HG03469 (cell line): ENCODE data around the gene UTS2R.

ENCODE experiments used
- ATAC-seq: cut with Tn5 transposase; IDR thresholded peaks from one replicate; pipeline ENCODE4 v1.9.1; 2021; ENCODE audit warnings: mild to moderate bottlenecking, moderate library complexity, moderate number of reproducible peaks; ENCODE audit not compliant: unreplicated experiment

The UTS2R gene

DNA sequence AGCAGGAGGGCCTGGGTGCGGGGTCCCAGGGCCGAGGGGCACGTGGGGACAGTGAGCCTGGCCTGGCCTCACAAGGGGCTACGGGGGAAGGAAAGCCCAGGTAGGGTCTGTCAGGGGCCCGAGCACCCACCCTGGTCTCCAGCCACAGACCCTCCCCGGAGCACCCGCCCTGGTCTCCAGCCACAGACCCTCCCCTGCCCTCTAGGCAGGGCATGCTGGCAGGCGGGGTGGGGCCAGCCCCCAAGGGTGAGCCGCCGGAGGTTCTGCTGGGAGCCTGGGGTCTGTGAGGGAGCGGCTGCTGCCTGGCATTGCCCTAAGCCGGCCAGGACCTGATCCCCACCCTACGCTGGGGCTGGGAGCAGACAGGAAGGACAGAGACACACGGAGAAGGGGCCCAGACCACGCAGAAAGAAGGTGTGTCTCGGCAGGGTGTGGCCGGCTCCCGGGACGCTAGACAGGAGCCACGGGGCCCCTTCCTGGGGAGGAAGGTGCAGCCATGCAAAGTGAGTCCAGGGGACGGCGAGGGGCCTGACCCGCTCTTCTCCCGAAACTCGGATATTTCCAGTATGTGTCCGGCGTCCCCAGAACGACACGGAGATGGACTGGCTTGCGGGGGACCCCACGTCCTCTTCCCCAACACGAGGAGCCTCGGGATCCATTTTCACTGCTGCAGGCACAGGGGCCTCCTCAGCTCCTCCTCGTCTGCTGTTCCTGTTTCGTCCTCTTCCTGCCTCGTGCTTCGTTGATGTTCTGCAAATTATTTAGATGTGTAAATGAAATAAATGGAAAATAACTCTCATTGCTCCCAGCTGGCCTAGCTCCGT lies 15.5 kb downstream of the UTS2R start:
- ATAC-seq, result no peak

DNA sequence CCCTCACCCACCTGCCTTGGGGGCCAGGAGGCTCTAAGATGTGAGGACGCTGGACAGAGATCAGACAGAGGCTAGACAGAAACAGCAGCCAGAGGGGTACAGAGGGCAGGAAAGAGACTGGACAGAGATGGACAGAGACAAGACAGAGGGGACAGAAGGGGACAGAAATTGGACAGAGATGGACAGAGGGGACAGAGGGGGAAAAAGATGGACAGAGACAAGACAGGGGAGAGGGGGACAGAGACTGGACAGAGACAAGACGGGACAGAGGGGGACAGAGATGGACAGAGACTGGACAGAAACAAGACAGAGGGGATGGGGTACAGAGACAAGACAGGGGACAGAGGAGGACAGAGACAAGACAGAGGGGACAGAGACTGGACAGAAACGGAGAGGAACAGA lies 16.1 kb downstream of the UTS2R start:
- ATAC-seq, result no peak

DNA sequence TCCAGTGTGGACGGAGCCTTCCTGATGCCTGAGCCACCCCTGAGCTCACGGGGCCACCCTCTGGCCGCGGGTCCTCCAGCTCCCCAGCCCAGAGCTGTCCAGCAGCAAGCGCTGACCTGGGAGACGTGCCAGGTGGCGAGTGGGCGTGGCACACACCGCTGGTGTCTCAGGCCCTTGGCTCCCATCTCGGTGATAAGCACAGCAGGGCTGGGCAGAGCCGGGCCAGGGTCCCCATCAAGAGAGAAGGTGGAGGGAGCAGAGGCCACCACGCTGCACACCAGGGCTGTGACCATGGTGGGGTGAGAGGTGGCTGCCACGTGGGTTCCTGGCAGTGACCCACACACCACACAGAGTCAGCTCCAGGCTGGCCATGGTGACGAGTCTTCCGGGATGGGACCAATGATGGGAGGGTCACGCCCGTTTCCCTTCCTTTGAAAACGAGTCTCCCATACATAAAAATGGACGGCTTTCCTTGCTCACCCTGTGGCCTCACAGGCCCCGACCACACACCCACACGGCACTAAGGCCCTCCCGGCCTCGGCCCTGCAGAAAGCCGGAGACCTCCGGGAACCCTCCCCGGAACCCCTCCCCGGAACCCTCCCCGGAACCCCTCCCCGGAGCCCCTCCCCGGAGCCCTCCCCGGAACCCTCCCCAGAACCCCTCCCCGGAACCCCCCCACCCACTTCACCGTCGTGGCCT lies 16.8 kb downstream of the UTS2R start:
- ATAC-seq, result no peak

DNA sequence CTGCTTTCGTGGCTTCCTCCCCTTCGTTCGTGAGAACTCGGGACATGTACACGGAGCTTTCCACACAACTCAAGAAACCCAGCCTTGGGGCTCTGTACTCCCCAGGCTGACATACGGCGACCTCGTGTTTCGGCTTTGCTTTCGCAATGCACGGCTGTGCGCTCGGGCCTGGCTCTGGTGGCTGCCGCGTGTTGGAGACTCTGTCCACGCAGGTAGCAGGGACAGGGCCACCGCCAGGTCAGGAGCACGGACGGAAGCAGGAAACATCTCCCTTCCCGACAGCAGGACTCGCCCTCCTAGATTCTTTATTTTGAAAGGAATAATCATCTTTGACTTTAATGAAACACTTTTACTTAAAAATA lies 17.3 kb downstream of the UTS2R start:
- no peak for ATAC-seq

DNA sequence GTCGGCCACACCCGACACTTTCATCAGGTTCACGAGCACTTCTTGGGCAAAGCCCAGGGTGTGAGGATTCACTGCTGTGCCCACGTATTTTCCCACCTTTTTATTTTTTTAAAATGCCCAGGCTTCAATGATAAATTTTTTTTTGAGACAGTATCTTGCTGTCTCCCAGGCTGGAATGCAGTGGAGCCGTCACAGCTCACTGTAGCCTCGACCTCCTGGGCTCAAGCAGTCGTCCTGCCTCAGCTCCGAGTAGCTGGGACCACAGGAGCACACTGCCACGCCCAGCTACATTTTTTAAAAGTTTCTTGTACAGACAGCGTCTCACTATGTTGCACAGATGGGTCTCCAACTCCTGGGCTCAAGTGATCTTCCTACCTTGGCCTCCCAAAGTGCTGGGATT lies 17.8 kb downstream of the UTS2R start:
- no peak for ATAC-seq

DNA sequence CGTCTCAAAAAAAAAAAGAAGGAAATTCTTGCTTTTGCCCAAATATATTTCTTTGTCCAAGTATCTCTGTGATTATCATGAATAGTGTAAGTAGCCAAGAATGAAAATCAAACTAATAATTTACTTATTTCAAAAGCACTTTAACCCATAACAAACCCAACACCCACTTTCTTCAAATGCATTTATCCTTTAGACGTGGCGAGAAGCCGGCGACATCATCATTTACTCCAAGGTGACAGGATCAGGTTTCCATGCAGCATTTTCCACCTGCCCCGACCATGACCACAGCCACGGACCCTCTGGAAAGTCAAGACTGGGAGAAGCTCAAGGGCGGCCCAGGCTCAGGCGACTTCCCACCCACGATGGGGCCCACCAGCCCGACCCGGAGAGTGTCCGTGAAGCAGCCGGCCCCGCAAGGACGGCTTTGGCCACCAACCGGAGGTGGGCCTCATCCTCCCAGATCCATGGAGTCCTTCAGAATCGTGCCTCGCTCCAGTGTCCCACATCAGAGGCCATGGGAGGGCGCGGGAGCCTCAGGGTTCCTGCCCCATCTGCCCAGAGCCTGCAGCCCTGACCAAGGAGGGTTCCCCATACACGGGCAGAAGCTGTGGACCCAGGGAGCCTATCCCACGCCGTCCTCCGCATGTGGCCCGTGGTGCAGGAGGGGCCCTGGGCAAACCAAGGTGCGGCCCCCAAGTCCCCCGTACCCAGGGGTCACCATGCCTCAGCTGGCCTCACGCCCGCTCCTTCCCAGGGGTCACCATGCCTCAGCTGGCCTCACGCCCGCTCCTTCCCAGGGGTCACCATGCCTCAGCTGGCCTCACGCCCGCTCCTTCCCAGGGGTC lies 18.7 kb downstream of the UTS2R start:
- no peak for ATAC-seq

DNA sequence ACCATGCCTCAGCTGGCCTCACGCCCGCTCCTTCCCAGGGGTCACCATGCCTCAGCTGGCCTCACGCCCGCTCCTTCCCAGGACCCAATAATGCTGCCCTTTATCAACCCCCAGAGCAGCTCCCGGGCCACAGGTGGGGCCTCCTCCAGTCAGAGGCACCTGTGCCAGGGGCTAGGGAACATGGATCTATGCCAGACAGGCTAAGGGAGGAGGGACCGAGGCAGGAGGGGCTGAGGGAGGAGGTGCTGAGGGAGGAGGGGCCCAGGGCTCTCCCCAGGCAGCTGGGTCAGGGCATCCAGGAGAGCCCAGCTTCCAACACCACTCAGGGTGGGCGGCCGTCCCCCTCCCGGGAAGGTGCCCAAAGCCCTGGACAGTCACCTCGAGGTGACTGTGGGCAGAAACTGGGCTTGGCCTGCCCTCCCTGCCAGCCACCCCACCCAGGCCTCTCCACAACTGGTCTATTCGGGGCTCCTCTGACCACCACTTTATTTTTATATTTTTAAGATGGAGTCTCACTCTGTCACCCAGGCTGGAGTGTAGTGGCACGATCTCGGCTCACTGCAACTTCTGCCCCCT lies 19.4 kb downstream of the UTS2R start:
- ATAC-seq, result no peak

DNA sequence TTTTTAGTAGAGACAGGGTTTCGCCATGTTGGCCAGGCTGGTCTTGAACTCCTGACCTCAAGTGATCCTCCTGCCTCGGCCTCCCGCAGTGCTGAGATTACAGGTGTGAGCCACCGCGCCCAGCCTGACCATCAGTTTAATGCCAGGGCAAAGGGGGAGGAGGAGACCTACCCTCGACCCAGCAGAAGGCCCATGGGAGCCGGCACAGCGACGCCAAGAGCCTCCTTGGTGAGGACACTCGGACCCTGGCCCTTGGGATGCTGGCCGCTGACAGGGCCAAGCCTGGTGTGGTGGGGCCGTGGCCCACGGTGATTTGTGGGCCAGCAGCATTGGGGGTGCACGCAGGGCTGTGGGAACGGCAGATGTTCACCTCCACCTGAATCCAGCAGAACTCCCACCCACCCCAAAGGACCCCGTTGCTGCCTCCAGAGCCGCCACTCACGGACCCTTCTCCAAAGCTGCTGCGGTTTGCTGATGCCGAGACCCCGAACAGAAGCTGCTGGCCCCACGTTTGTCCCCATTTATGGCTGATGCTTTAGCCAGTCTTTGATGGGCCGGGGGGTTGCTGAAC lies 20.0 kb downstream of the UTS2R start:
- no peak for ATAC-seq

DNA sequence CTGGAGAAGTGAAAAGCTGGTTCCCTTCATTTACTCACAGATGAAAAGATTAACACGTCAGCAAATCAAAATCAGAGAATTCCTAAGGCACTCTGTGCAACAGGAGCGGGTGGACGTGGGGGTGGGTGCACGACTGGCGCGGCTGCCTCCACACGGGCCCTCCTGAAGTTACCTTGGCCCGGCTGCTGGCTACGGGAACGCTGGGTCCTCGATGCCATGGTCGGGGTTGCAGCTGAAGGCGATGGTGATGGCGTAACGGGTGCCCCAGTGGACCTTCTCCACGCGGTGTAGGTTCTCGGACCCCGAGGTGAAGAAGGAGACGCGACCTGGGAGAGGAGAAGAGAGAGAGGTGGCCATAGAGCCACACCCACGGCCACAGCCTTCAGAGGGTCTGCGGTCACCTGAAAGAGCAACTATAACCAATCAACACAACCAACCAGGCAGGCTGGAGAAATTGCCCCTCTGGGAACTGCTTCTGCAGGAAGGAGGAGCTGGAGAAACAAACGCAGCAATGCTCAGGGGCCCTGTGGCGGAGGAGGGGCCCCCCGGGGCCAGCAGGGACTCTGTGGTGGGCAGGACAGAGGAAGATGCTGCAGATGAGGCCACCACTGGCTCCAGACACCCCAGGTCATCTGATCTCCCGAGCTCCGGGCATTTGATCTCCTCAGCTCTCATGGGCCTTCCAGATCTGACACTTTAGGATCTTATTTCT lies 20.8 kb downstream of the UTS2R start:
- no peak for ATAC-seq

DNA sequence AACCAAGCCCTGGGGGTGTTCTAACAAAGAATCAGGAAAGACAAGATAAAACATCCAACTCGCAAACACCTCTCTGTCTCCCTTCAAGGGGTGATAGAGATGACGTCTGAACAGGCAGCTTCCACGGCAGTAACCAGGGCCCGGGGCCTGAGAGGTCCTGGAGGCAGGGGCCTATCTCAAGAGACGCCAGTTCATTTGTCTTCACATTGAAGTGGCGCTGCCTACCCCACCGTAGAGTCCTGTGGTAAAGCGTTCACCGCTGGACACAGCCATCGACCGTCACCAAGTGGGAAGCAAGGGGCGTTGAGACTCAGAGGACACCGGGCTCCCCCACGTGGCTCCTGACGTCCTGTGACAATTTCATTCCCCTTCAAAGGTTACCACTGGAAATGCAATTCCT lies 21.4 kb downstream of the UTS2R start:
- no peak for ATAC-seq

DNA sequence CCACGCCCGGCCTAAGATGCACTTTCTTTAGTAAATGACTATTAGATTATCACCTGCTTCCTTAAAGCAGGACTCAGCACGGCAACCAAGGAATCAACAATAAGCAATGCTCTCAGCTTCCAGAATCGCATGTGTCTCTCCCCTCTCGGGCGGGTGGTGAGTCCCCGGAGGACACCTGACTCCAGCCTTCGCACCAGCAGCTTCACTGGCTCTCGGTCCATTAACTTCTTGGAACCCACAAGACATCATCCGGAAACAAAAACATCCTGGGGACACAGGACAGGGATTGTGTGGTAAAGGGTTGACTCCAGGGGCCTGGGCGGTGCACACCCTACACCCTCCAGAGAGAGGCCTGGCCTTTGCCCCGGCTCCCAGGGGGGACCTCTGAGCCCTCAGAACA lies 22.7 kb downstream of the UTS2R start:
- no peak for ATAC-seq

DNA sequence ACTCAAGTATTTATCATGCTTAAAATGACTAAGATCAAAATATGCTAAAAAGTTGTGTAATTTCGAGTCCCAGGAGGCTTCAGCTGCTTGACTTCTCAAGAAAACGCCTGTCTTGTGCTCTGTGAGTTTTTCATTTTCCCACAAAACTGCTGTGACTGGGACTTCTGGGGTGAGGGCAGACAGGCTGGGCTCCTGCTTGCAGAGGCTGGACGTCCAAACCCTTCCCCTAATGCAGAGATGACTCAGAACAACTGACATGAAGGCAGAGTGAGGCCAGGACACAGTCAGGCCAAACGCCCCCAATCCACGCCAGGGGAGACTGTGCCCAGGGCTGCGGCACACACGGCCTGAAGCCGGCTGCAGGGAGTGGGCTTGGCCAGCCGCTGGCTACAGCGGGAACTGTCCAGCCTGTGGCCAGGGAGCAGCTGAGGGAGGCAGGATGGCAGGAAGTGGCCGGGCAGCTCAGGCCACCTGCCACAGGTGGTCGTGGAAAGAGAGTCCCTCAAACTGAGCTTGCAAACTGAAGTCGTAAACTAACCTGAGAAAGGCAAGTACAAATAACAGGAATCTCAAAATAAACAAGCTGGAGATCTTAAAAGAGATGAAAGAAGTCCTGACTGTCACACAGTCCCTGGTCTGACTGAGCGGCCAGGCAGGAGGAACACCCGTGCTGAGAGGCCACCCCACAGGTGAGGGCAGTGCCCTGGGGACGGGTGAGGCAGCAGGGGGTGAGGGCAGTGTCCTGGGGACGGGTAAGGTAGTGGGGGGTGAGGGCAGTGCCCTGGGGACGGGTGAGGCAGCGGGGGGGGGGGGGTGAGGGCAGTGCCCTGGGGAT lies 25.3 kb downstream of the UTS2R start:
- no peak for ATAC-seq

DNA sequence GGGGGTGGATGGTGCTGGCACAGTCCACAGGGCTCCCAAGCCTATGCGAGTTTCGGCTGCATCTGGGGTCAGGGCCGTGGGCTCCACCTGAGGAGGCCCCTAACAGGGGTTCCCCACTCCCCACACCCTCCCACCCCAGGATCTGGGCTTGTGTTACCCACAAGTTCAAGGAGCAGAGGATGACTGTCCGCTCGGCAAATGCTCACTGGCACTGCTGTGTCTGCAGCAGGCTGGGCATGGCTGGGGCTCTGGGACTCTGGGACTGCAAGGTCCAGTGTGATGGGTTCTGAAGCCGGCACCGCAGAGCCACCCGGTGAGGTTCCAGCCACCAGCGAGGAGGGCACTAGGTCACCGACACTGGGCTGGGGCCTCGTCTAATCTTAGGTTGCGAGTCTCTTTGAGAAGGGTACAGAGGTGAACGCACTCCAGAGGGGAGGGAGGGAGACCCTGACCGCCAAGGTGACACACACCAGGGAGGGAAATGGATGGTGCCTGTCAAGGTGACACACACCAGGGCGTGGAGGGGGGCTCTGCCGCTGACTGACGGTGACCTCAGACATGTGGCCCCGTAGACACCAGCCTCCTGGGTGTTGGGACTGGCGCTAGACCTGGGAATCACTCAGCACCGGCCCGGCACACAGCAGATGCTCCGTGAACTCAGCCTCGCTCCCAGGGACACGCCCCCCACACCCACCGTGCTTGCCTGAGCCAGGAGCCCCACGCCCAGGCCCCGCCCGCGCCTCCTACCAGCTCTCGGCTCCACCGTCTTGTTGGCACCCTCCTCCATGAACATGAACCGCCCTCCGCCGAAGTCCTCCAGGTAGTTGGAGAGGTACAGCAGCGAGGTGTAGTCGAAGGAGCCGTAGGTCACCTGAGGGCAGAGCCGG lies 26.1 kb downstream of the UTS2R start:
- no peak for ATAC-seq

DNA sequence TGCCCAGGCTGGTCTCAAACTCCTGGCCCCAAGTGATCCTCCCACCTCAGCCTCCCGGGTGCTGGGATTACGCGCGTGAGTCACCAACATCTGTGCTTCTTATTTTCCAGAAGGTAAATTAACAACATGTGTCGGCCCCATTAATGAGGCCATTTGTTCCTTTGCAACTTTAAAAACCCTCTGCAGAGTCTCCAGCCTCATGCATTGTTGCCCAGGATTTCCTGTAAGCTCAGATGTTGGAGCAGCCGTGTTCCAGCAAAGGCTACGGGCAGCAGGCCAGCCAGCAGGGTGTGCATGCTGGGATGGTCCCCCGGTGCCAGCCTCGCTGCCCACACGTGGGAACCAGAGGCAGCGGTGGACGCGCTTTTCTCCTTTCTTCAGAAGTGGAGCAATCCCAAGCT lies 27.5 kb downstream of the UTS2R start:
- no peak for ATAC-seq

DNA sequence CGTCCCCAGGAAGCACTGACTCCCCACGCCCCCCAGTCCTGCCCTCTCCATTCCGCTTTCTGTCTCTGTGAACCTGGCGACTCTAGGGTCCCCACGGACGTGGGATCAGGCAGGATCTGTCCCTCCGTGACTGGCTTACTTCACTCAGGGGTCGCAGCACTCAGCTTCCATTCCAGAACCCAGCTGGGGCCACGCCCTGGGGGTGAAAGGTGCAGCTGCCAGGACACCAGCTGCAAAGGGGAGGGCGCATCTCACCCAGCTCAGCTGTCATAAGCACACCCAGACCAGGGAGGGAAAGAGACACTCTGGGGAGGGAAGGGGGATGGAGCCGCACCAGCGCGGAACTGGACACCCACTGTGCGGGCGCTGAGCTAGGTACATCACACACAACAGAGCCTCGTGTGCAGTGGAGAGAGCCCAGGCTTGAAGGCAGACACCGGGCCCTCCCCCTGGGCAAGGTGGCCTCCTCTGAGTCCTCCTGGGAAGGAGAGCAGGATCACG lies 28.1 kb downstream of the UTS2R start:
- ATAC-seq, result no peak

DNA sequence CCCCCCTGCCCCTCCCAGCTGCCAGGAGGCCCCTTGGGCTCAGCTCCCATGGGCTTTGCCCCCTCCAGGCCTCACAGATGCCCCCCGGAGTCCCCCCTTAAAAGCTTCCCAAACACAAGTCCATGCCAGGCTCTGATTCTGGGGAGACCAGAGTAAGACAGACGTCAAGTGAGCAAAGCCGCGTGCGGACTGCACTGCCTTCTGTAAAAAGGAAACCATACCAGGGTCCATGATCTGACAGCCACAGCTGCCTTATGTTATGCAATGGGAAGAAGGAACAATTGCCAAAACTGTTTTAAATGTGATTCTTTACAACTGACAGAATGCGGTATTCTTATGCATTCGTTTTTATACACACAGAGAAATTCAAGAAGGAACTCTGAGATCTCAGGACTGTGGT lies 28.6 kb downstream of the UTS2R start:
- ATAC-seq, result no peak

DNA sequence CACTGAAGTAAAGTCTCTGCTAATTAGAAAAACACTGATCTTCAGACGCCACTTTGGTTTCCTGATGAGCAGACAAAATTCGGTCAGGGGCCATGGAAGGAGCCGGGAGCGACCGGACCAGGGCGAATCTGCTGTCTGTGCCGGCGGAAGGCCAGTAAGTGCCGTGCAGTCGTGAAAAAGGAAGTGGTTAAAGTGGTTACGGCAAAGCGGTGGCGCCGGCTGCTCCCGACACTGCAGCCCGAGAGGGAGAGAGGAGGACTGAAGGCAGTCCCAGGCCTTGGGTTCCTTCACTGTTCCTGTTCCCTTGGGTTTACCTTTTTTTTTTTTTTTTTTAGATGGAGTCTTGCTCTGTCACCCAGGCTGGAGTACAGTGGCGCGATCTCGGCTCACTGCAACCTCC lies 29.3 kb downstream of the UTS2R start:
- ATAC-seq, result no peak

DNA sequence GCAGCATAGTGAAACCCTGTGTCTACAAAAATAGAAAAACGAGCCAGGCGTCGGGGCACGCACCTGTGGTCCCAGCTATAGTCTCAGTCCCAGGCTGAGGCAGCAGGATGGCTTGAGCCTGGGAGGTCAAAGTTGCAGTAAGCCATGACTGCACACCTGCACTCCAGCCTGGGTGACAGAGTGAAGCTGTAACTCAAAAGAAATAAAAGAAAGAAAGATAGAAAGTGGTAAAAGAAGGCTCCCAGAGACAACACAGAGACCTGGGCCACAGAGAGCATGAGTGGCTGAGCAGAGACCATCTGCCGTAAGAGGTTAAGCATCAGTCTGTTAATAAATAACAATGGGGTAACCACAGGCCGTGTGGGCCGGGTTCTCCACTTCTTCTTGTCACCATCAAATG lies 31.3 kb downstream of the UTS2R start:
- ATAC-seq, result no peak
